K562 (cell line): ENCODE data around the gene SMIM21. TPM values are rescaled to one million over a fixed set of nuclear protein-coding genes. Genes with fewer than 3 reads are reported as not detected.

Experiments
- ATAC-seq: fragments of 200-7000 bp; cut with Tn5 transposase; 3 replicates; pipeline ENCODE4 v1.9.1; 2020; ENCODE audit warnings: moderate library complexity
- BruUV-seq: library from RNA; stranded (reverse); fragments of 400-500 nt; replicated peaks from 2 replicates; lab custom pipeline; 2021; lab: Mats Ljungman, UMichigan
- CTCF ChIA-PET: fragments of 300-600 bp; formaldehyde crosslinking; extraction: SDS; loops from one replicate; lab custom pipeline; 2021; ENCODE audit warnings: low intra/inter-chr PET ratio; lab: Yijun Ruan, JAX
- POLR2A ChIA-PET: fragments of 300-600, 350-650 bp; sonication (Branson Sonifier 250); formaldehyde crosslinking; extraction: SDS; loops from one replicate; lab custom pipeline; 2021; ENCODE audit warnings: antibody characterized with exemption, inconsistent platforms; lab: Yijun Ruan, JAX
- DNase-seq, 4 experiments: peaks; one replicate each; pipeline versions ENCODE4 v3.0.0 to v3.0.0-alpha.2; 2011 to 2018; ENCODE audit warnings: low spot score in 3 of 4, mixed read lengths in 3 of 4; ENCODE audit errors: extremely low read depth in 1 of 4
- FAIRE-seq: peaks from 2 replicates; lab custom pipeline; 2011; peaks lifted over from hg19 to GRCh38; lab: Jason Lieb, UNC
- H2AFZ ChIP-seq: 2 replicates; pipeline ENCODE4 v1.6.0; 2011; ENCODE audit warnings: low read depth, low read length, control low read depth, inconsistent platforms
- H3K27ac ChIP-seq: fragments of 200-600 bp; 3 replicates; pipeline ENCODE4 v1.8.0; 2011; ENCODE audit warnings: low read depth, mild to moderate bottlenecking, control low read depth, inconsistent platforms, low read length, moderate library complexity, mixed read lengths; ENCODE audit errors: extremely low read depth
- H3K27me3 ChIP-seq, 2 experiments: fragments of 300-600 bp in 1 of 2; 2 replicates in 1 of 2; 3 replicates in 1 of 2; pipeline versions ENCODE4 v1.6.0 to v1.8.0; 2011; ENCODE audit warnings: inconsistent platforms in 2 of 2, low read length in 2 of 2, mild to moderate bottlenecking in 1 of 2, mixed read lengths in 1 of 2, moderate library complexity in 1 of 2; ENCODE audit not compliant: control insufficient read depth in 2 of 2, insufficient read depth in 2 of 2
- H3K36me3 ChIP-seq: fragments of 300-600 bp; 3 replicates; pipeline ENCODE4 v1.8.0; 2011; ENCODE audit warnings: mild to moderate bottlenecking, low read length, inconsistent platforms; ENCODE audit not compliant: control insufficient read depth, insufficient read depth
- H3K4me1 ChIP-seq, 2 experiments: fragments of 200-600 bp in 1 of 2; replicated peaks in 1 of 2; 2 replicates in 1 of 2; 3 replicates in 1 of 2; pipeline versions ENCODE4 v1.5.1 to v1.8.0; 2011; ENCODE audit warnings: inconsistent platforms in 2 of 2, low read length in 2 of 2, mild to moderate bottlenecking in 1 of 2, mixed read lengths in 1 of 2, moderate library complexity in 1 of 2; ENCODE audit not compliant: control insufficient read depth in 2 of 2, insufficient read depth in 2 of 2
- H3K4me2 ChIP-seq: 2 replicates; pipeline ENCODE4 v1.6.1; 2011; ENCODE audit warnings: low read length, control low read depth, inconsistent platforms, mixed read lengths; ENCODE audit not compliant: insufficient read depth
- H3K4me3 ChIP-seq: fragments of 200-600 bp; sonication (generic), shearing (Covaris generic); 2 replicates; pipeline ENCODE4 v1.5.1; 2016; ENCODE audit warnings: control low read depth, inconsistent platforms
- H3K79me2 ChIP-seq: fragments of 200-600 bp; 3 replicates; pipeline ENCODE4 v1.8.0; 2011; ENCODE audit warnings: low read length, inconsistent platforms; ENCODE audit not compliant: control insufficient read depth, insufficient read depth
- H3K9ac ChIP-seq, 2 experiments: 2 replicates each; pipeline versions ENCODE4 v1.6.0 to v1.6.1; 2011; ENCODE audit warnings: low read depth in 2 of 2, low read length in 2 of 2, control low read depth in 1 of 2, inconsistent platforms in 1 of 2, mild to moderate bottlenecking in 1 of 2, mixed read lengths in 1 of 2; ENCODE audit not compliant: insufficient read depth in 1 of 2
- H3K9me1 ChIP-seq: one replicate; pipeline ENCODE4 v1.6.0; 2011; ENCODE audit warnings: inconsistent platforms, mild to moderate bottlenecking, low read length, moderate library complexity; ENCODE audit not compliant: control insufficient read depth, insufficient read depth
- H3K9me3 ChIP-seq: replicated peaks from 2 replicates; pipeline ENCODE4 v1.5.1; 2011; ENCODE audit warnings: low read depth, low read length, inconsistent platforms; ENCODE audit not compliant: control insufficient read depth, insufficient read depth
- H4K20me1 ChIP-seq: replicated peaks from 2 replicates; pipeline ENCODE4 v1.6.1; 2011; ENCODE audit warnings: low read length, inconsistent platforms, mixed read lengths; ENCODE audit not compliant: control insufficient read depth, insufficient read depth
- HDGF ChIP-seq: fragments of 450-650 bp; IDR thresholded peaks from 2 replicates; pipeline ENCODE4 v1.6.1; 2016
- KDM5B ChIP-seq: fragments of 200-600 bp; sonication (generic); IDR thresholded peaks from 2 replicates; pipeline ENCODE4 v1.6.1; 2012; ENCODE audit warnings: low read depth, mild to moderate bottlenecking, moderate library complexity, low read length, control low read depth, inconsistent platforms; ENCODE audit not compliant: insufficient replicate concordance
- MTF1 ChIP-seq: fragments of 250-450 bp; sonication (Bioruptor Pico); IDR thresholded peaks from 2 replicates; pipeline ENCODE4 v1.9.0; 2021; ENCODE audit warnings: moderate library complexity, mild to moderate bottlenecking, inconsistent platforms, borderline replicate concordance
- PHB2 ChIP-seq: fragments of 450-650 bp; IDR thresholded peaks from 2 replicates; pipeline ENCODE4 v1.6.1; 2017; ENCODE audit warnings: low read depth
- ZC3H11A ChIP-seq: IDR thresholded peaks from 2 replicates; pipeline ENCODE4 v1.6.1; 2012; ENCODE audit warnings: low read depth, low read length, improper control_type of control experiment
- ZC3H4 ChIP-seq: sonication (generic); formaldehyde crosslinking; IDR thresholded peaks from 2 replicates; pipeline ENCODE4 v1.9.0; 2021; ENCODE audit warnings: missing genetic modification reagents, borderline replicate concordance
- ZNF23 ChIP-seq: fragments of 250-450 bp; sonication (Bioruptor Pico); IDR thresholded peaks from 2 replicates; pipeline ENCODE4 v1.4.0; 2020; ENCODE audit warnings: mild to moderate bottlenecking
- WGBS: fragments of 100-300 bp; shearing (Covaris generic); methylation state at CpG from one replicate; pipeline ENCODE4 v1.1.6; 2016; ENCODE audit warnings: low coverage, mixed read lengths; ENCODE audit not compliant: insufficient coverage; ENCODE audit errors: missing lambda C conversion rate; 5-methylcytosine and 5-hydroxymethylcytosine counted together
- in situ Hi-C: fragments of 300-500 bp; cut with MboI; formaldehyde crosslinking; loops from 4 replicates; pipeline ENCODE4 v1.15.0; 2018; ENCODE audit warnings: inconsistent platforms, mixed read lengths
- intact Hi-C: fragments of 100-400 bp; cut with micrococcal nuclease; formaldehyde crosslinking; loops from 2 replicates; pipeline ENCODE4 v1.14.2; 2022
- polyA plus RNA-seq, 8 experiments: library from polyadenylated mRNA; depleted of rRNA in 4 of 8; stranded (reverse) in 5 of 8; unstranded in 3 of 8; fragments of >200 nt; fragmentation: Nextera tagmentation in 2 of 8; fragmentation: Illumina TruSeq in 1 of 8; extraction: Ambion mirVana in 2 of 8; extraction: Trizol in 1 of 8; gene quantifications; 2 replicates each; pipeline versions ENCODE4 v1.2.1 to v1.2.3, GENCODE V29; 2011 to 2014; ENCODE audit warnings: inconsistent platforms in 1 of 8, missing spikeins in 1 of 8
- total RNA-seq, 7 experiments: library from RNA; depleted of rRNA in 6 of 7; stranded (reverse); fragments of >200 nt in 6 of 7; fragmentation: Illumina TruSeq in 2 of 7; extraction: Trizol in 2 of 7; gene quantifications; 2 replicates each; pipeline versions ENCODE4 v1.2.1 to v1.2.3, GENCODE V29; 2011 to 2021; ENCODE audit warnings: low replicate concordance in 1 of 7
- TF ChIP-seq, protein P1 (sequence below), 2 experiments: fragments of 200-800 bp in 1 of 2; sonication (Bioruptor generic) in 1 of 2; sonication (generic) in 1 of 2; formaldehyde crosslinking in 1 of 2; IDR thresholded peaks in 1 of 2; conservative IDR thresholded peaks in 1 of 2; 2 replicates each; pipeline versions ENCODE4 v1.5.0 to v1.6.1; 2016 to 2020; ENCODE audit warnings: missing compliant biosample characterization in 1 of 2, missing genetic modification characterization in 1 of 2, missing genetic modification reagents in 1 of 2
- TF ChIP-seq, protein P2 (sequence below): sonication (generic); formaldehyde crosslinking; IDR thresholded peaks from 2 replicates; pipeline ENCODE4 v1.9.0; 2022; ENCODE audit warnings: mild to moderate bottlenecking, missing genetic modification reagents
- TF ChIP-seq, protein P3 (sequence below): fragments of 450-650 bp; IDR thresholded peaks from one replicate; pipeline ENCODE4 v1.6.1; 2018; ENCODE audit warnings: mild to moderate bottlenecking, moderate library complexity; ENCODE audit not compliant: partially characterized antibody
- TF ChIP-seq, protein P4 (sequence below): fragments of 250-450 bp; sonication (Bioruptor Pico); IDR thresholded peaks from 2 replicates; pipeline ENCODE4 v1.5.1; 2021; ENCODE audit warnings: mild to moderate bottlenecking

SMIM21 gene
- total and polyA plus RNA-seq, 9 of the 15 experiments (the other 6 are each of a cell fraction or from before 2014, with no cell fraction given) = not detected

GRCh38 chr18:75410611-75411010, 16.9 kb downstream of the SMIM21 start:
- ATAC-seq (no peak), FAIRE-seq (no peak), DNase-seq (no peak)
- no peak overlapping the region for H3K4me3 ChIP-seq
- BruUV-seq = no TSS peak
- CTCF ChIA-PET = no interaction called here
- intact Hi-C loops (no loop called here), in situ Hi-C loops (no loop called here)
- H3K27me3 ChIP-seq = peaks cover 0 to 12% of the 10 kb centered on the region in 2 experiments; a peak in 1 of 5 replicates
- H2AFZ ChIP-seq = no peak overlapping the region
- H3K79me2 ChIP-seq = no peaks in the 10 kb centered on the region
- no peaks in the 10 kb centered on the region for H3K4me1 ChIP-seq
- H3K36me3 ChIP-seq = no peaks in the 10 kb centered on the region
- no peaks in the 10 kb centered on the region for H3K9me1 ChIP-seq
- H4K20me1 ChIP-seq = no peaks in the 10 kb centered on the region
- POLR2A ChIA-PET = no interaction called here
- no peak overlapping the region for H3K4me2 ChIP-seq
- H3K9ac ChIP-seq = no peak overlapping the region
- 0% methylated on average over 4 of the region's 4 CpGs for WGBS
- no peaks in the 10 kb centered on the region for H3K9me3 ChIP-seq
- no peak overlapping the region for H3K27ac ChIP-seq
- TF ChIP-seq, protein P1, sequence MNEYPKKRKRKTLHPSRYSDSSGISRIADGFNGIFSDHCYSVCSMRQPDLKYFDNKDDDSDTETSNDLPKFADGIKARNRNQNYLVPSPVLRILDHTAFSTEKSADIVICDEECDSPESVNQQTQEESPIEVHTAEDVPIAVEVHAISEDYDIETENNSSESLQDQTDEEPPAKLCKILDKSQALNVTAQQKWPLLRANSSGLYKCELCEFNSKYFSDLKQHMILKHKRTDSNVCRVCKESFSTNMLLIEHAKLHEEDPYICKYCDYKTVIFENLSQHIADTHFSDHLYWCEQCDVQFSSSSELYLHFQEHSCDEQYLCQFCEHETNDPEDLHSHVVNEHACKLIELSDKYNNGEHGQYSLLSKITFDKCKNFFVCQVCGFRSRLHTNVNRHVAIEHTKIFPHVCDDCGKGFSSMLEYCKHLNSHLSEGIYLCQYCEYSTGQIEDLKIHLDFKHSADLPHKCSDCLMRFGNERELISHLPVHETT (CRISPR knock-in tag; conservative IDR thresholded peaks at IDR 0.05 in 1 of 2, IDR thresholded peaks at IDR 0.05 in 1 of 2) = no peak
- TF ChIP-seq KDM5B (no peak), ZC3H4 (CRISPR knock-in tag) (no peak), ZC3H11A (no peak), MTF1 (CRISPR knock-in tag) (no peak), PHB2 (no peak), ZNF23 (CRISPR knock-in tag) (no peak), HDGF (no peak)
- TF ChIP-seq, protein P2, sequence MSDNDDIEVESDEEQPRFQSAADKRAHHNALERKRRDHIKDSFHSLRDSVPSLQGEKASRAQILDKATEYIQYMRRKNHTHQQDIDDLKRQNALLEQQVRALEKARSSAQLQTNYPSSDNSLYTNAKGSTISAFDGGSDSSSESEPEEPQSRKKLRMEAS (CRISPR knock-in tag) = no peak
- TF ChIP-seq, protein P3, sequence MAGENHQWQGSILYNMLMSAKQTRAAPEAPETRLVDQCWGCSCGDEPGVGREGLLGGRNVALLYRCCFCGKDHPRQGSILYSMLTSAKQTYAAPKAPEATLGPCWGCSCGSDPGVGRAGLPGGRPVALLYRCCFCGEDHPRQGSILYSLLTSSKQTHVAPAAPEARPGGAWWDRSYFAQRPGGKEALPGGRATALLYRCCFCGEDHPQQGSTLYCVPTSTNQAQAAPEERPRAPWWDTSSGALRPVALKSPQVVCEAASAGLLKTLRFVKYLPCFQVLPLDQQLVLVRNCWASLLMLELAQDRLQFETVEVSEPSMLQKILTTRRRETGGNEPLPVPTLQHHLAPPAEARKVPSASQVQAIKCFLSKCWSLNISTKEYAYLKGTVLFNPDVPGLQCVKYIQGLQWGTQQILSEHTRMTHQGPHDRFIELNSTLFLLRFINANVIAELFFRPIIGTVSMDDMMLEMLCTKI = no peak
- TF ChIP-seq, protein P4, sequence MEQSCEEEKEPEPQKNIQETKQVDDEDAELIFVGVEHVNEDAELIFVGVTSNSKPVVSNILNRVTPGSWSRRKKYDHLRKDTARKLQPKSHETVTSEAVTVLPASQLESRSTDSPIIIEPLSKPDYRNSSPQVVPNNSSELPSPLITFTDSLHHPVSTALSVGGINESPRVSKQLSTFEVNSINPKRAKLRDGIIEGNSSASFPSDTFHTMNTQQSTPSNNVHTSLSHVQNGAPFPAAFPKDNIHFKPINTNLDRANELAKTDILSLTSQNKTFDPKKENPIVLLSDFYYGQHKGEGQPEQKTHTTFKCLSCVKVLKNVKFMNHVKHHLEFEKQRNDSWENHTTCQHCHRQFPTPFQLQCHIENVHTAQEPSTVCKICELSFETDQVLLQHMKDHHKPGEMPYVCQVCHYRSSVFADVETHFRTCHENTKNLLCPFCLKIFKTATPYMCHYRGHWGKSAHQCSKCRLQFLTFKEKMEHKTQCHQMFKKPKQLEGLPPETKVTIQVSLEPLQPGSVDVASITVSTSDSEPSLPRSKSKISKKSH (CRISPR knock-in tag) = no peak
